H9 (cell line): ENCODE measurements around the gene MSN. TPM values are rescaled to one million over a fixed set of nuclear protein-coding genes. Genes with fewer than 3 reads are reported as not detected.

ENCODE experiments used
- DNase-seq: peaks from one replicate; pipeline ENCODE4 v3.0.0-alpha.2; 2017
- H2AFZ ChIP-seq: one replicate; pipeline ENCODE4 v1.6.1; 2013; ENCODE audit warnings: mild to moderate bottlenecking, low read length, control low read depth, moderate library complexity
- H2AK5ac ChIP-seq: 2 replicates; pipeline ENCODE4 v1.6.1; 2013; ENCODE audit warnings: low read length, control low read depth, mixed read lengths; ENCODE audit not compliant: insufficient read length
- H2BK120ac ChIP-seq: one replicate; pipeline ENCODE4 v1.6.1; 2013; ENCODE audit warnings: low read depth, mild to moderate bottlenecking, low read length, control low read depth, inconsistent platforms; ENCODE audit not compliant: poor library complexity, severe bottlenecking
- H2BK12ac ChIP-seq: 2 replicates; pipeline ENCODE4 v1.6.1; 2013; ENCODE audit warnings: low read length, control low read depth, mixed read lengths, low read depth; ENCODE audit not compliant: insufficient read length
- H2BK15ac ChIP-seq: 2 replicates; pipeline ENCODE4 v1.6.1; 2013; ENCODE audit warnings: low read depth, low read length, control low read depth
- H2BK20ac ChIP-seq: one replicate; pipeline ENCODE4 v1.6.1; 2013; ENCODE audit warnings: low read depth, mild to moderate bottlenecking, low read length, control low read depth, inconsistent platforms; ENCODE audit not compliant: poor library complexity, severe bottlenecking
- H2BK5ac ChIP-seq: 2 replicates; pipeline ENCODE4 v1.6.1; 2013; ENCODE audit warnings: low read length, control low read depth, mixed read lengths; ENCODE audit not compliant: insufficient read length
- H3K14ac ChIP-seq: 2 replicates; pipeline ENCODE4 v1.6.1; 2013; ENCODE audit warnings: low read length, control low read depth; ENCODE audit not compliant: insufficient read depth
- H3K18ac ChIP-seq: 2 replicates; pipeline ENCODE4 v1.6.1; 2013; ENCODE audit warnings: low read depth, mild to moderate bottlenecking, mixed read lengths, low read length, control low read depth; ENCODE audit not compliant: insufficient read length
- H3K23ac ChIP-seq: 2 replicates; pipeline ENCODE4 v1.6.1; 2013; ENCODE audit warnings: low read length, control low read depth, mixed read lengths, low read depth; ENCODE audit not compliant: insufficient read length
- H3K23me2 ChIP-seq: 2 replicates; pipeline ENCODE4 v1.6.1; 2013; ENCODE audit warnings: low read depth, mild to moderate bottlenecking, mixed read lengths, low read length, control low read depth; ENCODE audit not compliant: insufficient read length, poor library complexity, severe bottlenecking
- H3K27ac ChIP-seq: 2 replicates; pipeline ENCODE4 v1.5.1; 2013; ENCODE audit warnings: low read length, control low read depth, mixed read lengths, low read depth; ENCODE audit not compliant: insufficient read length
- H3K27me3 ChIP-seq: 2 replicates; pipeline ENCODE4 v1.6.1; 2013; ENCODE audit warnings: low read length, control low read depth, inconsistent platforms; ENCODE audit not compliant: insufficient read depth
- H3K4ac ChIP-seq: 2 replicates; pipeline ENCODE4 v1.6.1; 2013; ENCODE audit warnings: low read depth, mild to moderate bottlenecking, control low read depth, inconsistent platforms, low read length, moderate library complexity
- H3K4me1 ChIP-seq: 2 replicates; pipeline ENCODE4 v1.6.1; 2013; ENCODE audit warnings: low read length, control low read depth, inconsistent platforms; ENCODE audit not compliant: insufficient read depth
- H3K4me2 ChIP-seq: 2 replicates; pipeline ENCODE4 v1.6.1; 2013; ENCODE audit warnings: low read length, control low read depth, mixed read lengths; ENCODE audit not compliant: insufficient read length, insufficient read depth
- H3K56ac ChIP-seq: 2 replicates; pipeline ENCODE4 v1.6.1; 2013; ENCODE audit warnings: low read depth, mild to moderate bottlenecking, mixed read lengths, low read length, control low read depth; ENCODE audit not compliant: insufficient read length
- H3K79me1 ChIP-seq: 2 replicates; pipeline ENCODE4 v1.6.1; 2013; ENCODE audit warnings: low read depth, mild to moderate bottlenecking, moderate library complexity, low read length, control low read depth, inconsistent platforms; ENCODE audit not compliant: insufficient read depth, poor library complexity, severe bottlenecking
- H3K79me2 ChIP-seq: 2 replicates; pipeline ENCODE4 v1.6.1; 2013; ENCODE audit warnings: low read length, control low read depth, inconsistent platforms; ENCODE audit not compliant: insufficient read depth
- H3K9ac ChIP-seq: 2 replicates; pipeline ENCODE4 v1.6.1; 2013; ENCODE audit warnings: low read length, control low read depth, mixed read lengths; ENCODE audit not compliant: insufficient read length; ENCODE audit errors: extremely low read depth
- H3K9me3 ChIP-seq: one replicate; pipeline ENCODE4 v1.6.1; 2013; ENCODE audit warnings: low read depth, low read length, inconsistent platforms; ENCODE audit not compliant: control insufficient read depth
- H3T11ph ChIP-seq: one replicate; pipeline ENCODE4 v1.6.1; 2013; ENCODE audit warnings: mild to moderate bottlenecking, low read length, control low read depth, inconsistent platforms
- H4K20me1 ChIP-seq: one replicate; pipeline ENCODE4 v1.6.1; 2013; ENCODE audit not compliant: control insufficient read depth, insufficient read length, insufficient read depth
- H4K5ac ChIP-seq: 2 replicates; pipeline ENCODE4 v1.6.1; 2013; ENCODE audit warnings: low read depth, mild to moderate bottlenecking, mixed read lengths, low read length, control low read depth; ENCODE audit not compliant: insufficient read length
- H4K8ac ChIP-seq: replicated peaks from 2 replicates; pipeline ENCODE4 v1.6.1; 2013; ENCODE audit warnings: low read length, control low read depth, mixed read lengths, low read depth; ENCODE audit not compliant: insufficient read length
- H4K91ac ChIP-seq: 2 replicates; pipeline ENCODE4 v1.6.1; 2013; ENCODE audit warnings: low read depth, mild to moderate bottlenecking, moderate library complexity, mixed read lengths, low read length, control low read depth; ENCODE audit not compliant: insufficient read length
- H3K27ac Mint-ChIP-seq, 3 experiments: 2 replicates in 2 of 3; 3 replicates in 1 of 3; pipeline ENCODE4 v1.8.0; 2020 to 2021; ENCODE audit warnings: mixed read lengths in 3 of 3, mild to moderate bottlenecking in 1 of 3, moderate library complexity in 1 of 3
- H3K27me3 Mint-ChIP-seq: 2 replicates; pipeline ENCODE4 v1.8.0; 2021; ENCODE audit warnings: low read depth, mild to moderate bottlenecking, moderate library complexity, mixed read lengths
- H3K36me3 Mint-ChIP-seq, 3 experiments: 2 replicates in 2 of 3; 3 replicates in 1 of 3; pipeline ENCODE4 v1.8.0; 2020 to 2021; ENCODE audit warnings: low read depth in 3 of 3, mixed read lengths in 3 of 3; ENCODE audit not compliant: insufficient read depth in 1 of 3
- H3K4me1 Mint-ChIP-seq, 2 experiments: 2 replicates each; pipeline ENCODE4 v1.8.0; 2020; ENCODE audit warnings: mixed read lengths in 2 of 2
- H3K4me3 Mint-ChIP-seq, 2 experiments: 2 replicates in 1 of 2; 3 replicates in 1 of 2; pipeline ENCODE4 v1.8.0; 2020 to 2021; ENCODE audit warnings: mild to moderate bottlenecking in 2 of 2, mixed read lengths in 2 of 2, moderate library complexity in 1 of 2
- H3K9me3 Mint-ChIP-seq, 2 experiments: 2 replicates in 1 of 2; 3 replicates in 1 of 2; pipeline ENCODE4 v1.8.0; 2020; ENCODE audit warnings: mild to moderate bottlenecking in 2 of 2, mixed read lengths in 2 of 2, moderate library complexity in 1 of 2
- WGBS: extraction: QIAGEN DNeasy Blood & Tissue Kit; methylation state at CpG from one replicate; pipeline ENCODE4 v1.1.7; 2013; ENCODE audit warnings: missing lambda C conversion rate, low lambda C conversion rate, mixed read lengths; ENCODE audit not compliant: insufficient read length; ENCODE audit errors: extremely low coverage; 5-methylcytosine and 5-hydroxymethylcytosine counted together
- total RNA-seq: library from RNA; stranded (reverse); gene quantifications from 2 replicates; pipeline ENCODE4 v1.2.1, GENCODE V29; 2021
- TF ChIP-seq, protein P1 (sequence below): fragments of 200-600 bp; sonication (generic); conservative IDR thresholded peaks from 3 replicates; pipeline ENCODE4 v1.8.0; 2021; ENCODE audit warnings: antibody characterized with exemption, mild to moderate bottlenecking

MSN gene
- total RNA-seq, 1 experiment from 2014 or later = 126 TPM

DNA sequence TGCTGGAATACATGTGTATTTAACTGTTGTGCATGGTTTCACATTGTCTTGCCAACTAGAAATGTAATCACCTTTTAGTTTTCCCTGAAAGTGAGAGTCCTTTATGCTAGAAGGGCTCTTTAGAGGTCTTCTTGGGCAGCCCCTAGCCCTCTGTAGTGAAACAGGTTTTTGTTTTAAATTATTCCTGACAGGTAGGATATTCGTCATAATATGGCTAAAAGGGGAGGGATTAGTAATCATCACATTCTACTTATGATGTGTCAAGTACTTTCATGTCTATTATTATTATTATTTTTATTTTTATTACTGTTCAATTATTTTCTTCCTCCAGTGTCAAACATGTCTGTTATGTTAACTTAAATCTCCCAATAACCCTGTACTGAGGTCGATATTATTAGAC is 35.5 kb downstream of the MSN start:
- no peak overlapping the region for H2BK15ac ChIP-seq
- no peak overlapping the region for H3K56ac ChIP-seq
- no peak overlapping the region for H2BK12ac ChIP-seq
- Mint-ChIP-seq H3K9me3 (peaks cover 56 to 60% of the 10 kb centered on the region in 2 experiments), H3K4me3 (no peak overlapping the region), H3K36me3 (peaks cover 5 to 18% (median 13%) of the 10 kb centered on the region in 3 experiments; a peak in 6 of 7 replicates), H3K27ac (no peak overlapping the region), H3K4me1 (peaks cover 29 to 34% of the 10 kb centered on the region in 2 experiments), H3K27me3 (no peaks in the 10 kb centered on the region)
- no peaks in the 10 kb centered on the region for H3K79me1 ChIP-seq
- no peak overlapping the region for H3K23ac ChIP-seq
- no peak overlapping the region for H2AFZ ChIP-seq
- H4K8ac ChIP-seq = no peak overlapping the region
- H3K9me3 ChIP-seq = peaks cover 56% of the 10 kb centered on the region
- H3K4me2 ChIP-seq = no peak overlapping the region
- H3K4ac ChIP-seq = no peak overlapping the region
- no peak overlapping the region for H4K91ac ChIP-seq
- H3K79me2 ChIP-seq = peaks cover 3% of the 10 kb centered on the region; the same call in 1 of the 2 replicates
- H4K5ac ChIP-seq = no peak overlapping the region
- no peak overlapping the region for H3K27ac ChIP-seq
- no peak overlapping the region for H3K9ac ChIP-seq
- no peak overlapping the region for H3T11ph ChIP-seq
- no peak overlapping the region for H2AK5ac ChIP-seq
- no peak overlapping the region for H2BK120ac ChIP-seq
- TF ChIP-seq, protein P1, sequence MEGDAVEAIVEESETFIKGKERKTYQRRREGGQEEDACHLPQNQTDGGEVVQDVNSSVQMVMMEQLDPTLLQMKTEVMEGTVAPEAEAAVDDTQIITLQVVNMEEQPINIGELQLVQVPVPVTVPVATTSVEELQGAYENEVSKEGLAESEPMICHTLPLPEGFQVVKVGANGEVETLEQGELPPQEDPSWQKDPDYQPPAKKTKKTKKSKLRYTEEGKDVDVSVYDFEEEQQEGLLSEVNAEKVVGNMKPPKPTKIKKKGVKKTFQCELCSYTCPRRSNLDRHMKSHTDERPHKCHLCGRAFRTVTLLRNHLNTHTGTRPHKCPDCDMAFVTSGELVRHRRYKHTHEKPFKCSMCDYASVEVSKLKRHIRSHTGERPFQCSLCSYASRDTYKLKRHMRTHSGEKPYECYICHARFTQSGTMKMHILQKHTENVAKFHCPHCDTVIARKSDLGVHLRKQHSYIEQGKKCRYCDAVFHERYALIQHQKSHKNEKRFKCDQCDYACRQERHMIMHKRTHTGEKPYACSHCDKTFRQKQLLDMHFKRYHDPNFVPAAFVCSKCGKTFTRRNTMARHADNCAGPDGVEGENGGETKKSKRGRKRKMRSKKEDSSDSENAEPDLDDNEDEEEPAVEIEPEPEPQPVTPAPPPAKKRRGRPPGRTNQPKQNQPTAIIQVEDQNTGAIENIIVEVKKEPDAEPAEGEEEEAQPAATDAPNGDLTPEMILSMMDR = no peak
- H3K14ac ChIP-seq = no peak overlapping the region
- H2BK20ac ChIP-seq = no peak overlapping the region
- H2BK5ac ChIP-seq = no peak overlapping the region
- no peaks in the 10 kb centered on the region for H3K23me2 ChIP-seq
- no peak overlapping the region for H3K18ac ChIP-seq
- H3K27me3 ChIP-seq = no peaks in the 10 kb centered on the region
- no peaks in the 10 kb centered on the region for H4K20me1 ChIP-seq
- no CpG with 5 or more reads among the region's 2 CpGs for WGBS
- DNase-seq = no peak
- peaks cover 3% of the 10 kb centered on the region; the same call in 1 of the 2 replicates for H3K4me1 ChIP-seq
